ENCODE data around the gene SESTD1.

GRCh38 chr2:179240481-179241451 lies 23.9 kb downstream of the SESTD1 start:
- no peak for TF ChIP-seq THYN1 (CRISPR knock-in tag; IDR thresholded peaks at IDR 0.05; ENCODE audit: borderline replicate concordance, low read depth)
- no peak for TF ChIP-seq POLR2A (IDR thresholded peaks at IDR 0.05; ENCODE audit: insufficient read depth in 1 of 2, low read depth in 2 of 2, low read length in 2 of 2)
- TF ChIP-seq RELA (CRISPR knock-in tag; IDR thresholded peaks at IDR 0.05) = no peak
- no peak for TF ChIP-seq RFX5 (IDR thresholded peaks at IDR 0.05; ENCODE audit: low read depth, low read length)
- no peak for TF ChIP-seq ZNF549 (CRISPR knock-in tag; IDR thresholded peaks at IDR 0.05)
- TF ChIP-seq HMGXB3 (CRISPR knock-in tag; IDR thresholded peaks at IDR 0.05; ENCODE audit: borderline replicate concordance) = no peak
- no peak for TF ChIP-seq FOSL1 (CRISPR knock-in tag; IDR thresholded peaks at IDR 0.05; ENCODE audit: borderline replicate concordance)
- TF ChIP-seq HOXD1 (CRISPR knock-in tag; IDR thresholded peaks at IDR 0.05) = no peak
- TF ChIP-seq TAF1 (CRISPR knock-in tag; IDR thresholded peaks at IDR 0.05) = no peak
- no peak for TF ChIP-seq BCLAF1 (IDR thresholded peaks at IDR 0.05)
- TF ChIP-seq EZH2 (conservative IDR thresholded peaks at IDR 0.05; ENCODE audit: low read depth, low read length) = no peak
- TF ChIP-seq CENPT (CRISPR knock-in tag; IDR thresholded peaks at IDR 0.05; ENCODE audit: low read depth) = no peak

Measured in HepG2 (cell line).